DND-41 (cell line): ENCODE data around the gene GAGE12J.
"Not testable (repeated sequence)": the region's sequence is repeated elsewhere in the genome, so short reads cannot be mapped to it uniquely, and the experiment has no call there.

Experiments used
- ATAC-seq: fragments of 200-7000 bp; cut with Tn5 transposase; 3 replicates; pipeline ENCODE4 v1.9.1; 2021; ENCODE audit warnings: low read depth; ENCODE audit not compliant: insufficient read depth
- DNase-seq: peaks from one replicate; pipeline ENCODE4 v3.0.0-alpha.2; 2020
- H2AFZ ChIP-seq: 2 replicates; pipeline ENCODE4 v1.6.0; 2012; ENCODE audit warnings: low read depth, low read length
- H3K27ac ChIP-seq: 2 replicates; pipeline ENCODE4 v1.5.1; 2012; ENCODE audit warnings: low read length, inconsistent platforms
- H3K27me3 ChIP-seq: fragments of 200-600 bp; sonication (generic); 2 replicates; pipeline ENCODE4 v1.6.0; 2012; ENCODE audit warnings: low read length, mild to moderate bottlenecking, inconsistent platforms; ENCODE audit not compliant: insufficient read depth, poor library complexity
- H3K36me3 ChIP-seq: 2 replicates; pipeline ENCODE4 v1.5.1; 2012; ENCODE audit warnings: low read length, inconsistent platforms; ENCODE audit not compliant: insufficient read depth
- H3K4me1 ChIP-seq: 2 replicates; pipeline ENCODE4 v1.5.1; 2012; ENCODE audit warnings: mild to moderate bottlenecking, low read length; ENCODE audit not compliant: insufficient read depth
- H3K4me2 ChIP-seq: 2 replicates; pipeline ENCODE4 v1.6.0; 2012; ENCODE audit warnings: mild to moderate bottlenecking, moderate library complexity, low read length, inconsistent platforms; ENCODE audit not compliant: insufficient read depth
- H3K4me3 ChIP-seq, 2 experiments: fragments of 200-600 bp in 1 of 2; shearing (Covaris generic) in 1 of 2; 2 replicates each; pipeline ENCODE4 v1.5.1; 2012 to 2016; ENCODE audit warnings: inconsistent platforms in 2 of 2, low read length in 2 of 2, mild to moderate bottlenecking in 2 of 2, low read depth in 1 of 2, moderate library complexity in 1 of 2
- H3K79me2 ChIP-seq: 2 replicates; pipeline ENCODE4 v1.6.0; 2012; ENCODE audit warnings: low read length, inconsistent platforms; ENCODE audit not compliant: insufficient read depth
- H3K9ac ChIP-seq: 2 replicates; pipeline ENCODE4 v1.6.0; 2012; ENCODE audit warnings: low read depth, mild to moderate bottlenecking, inconsistent platforms, low read length, moderate library complexity
- H3K9me3 ChIP-seq: 2 replicates; pipeline ENCODE4 v1.5.1; 2012; ENCODE audit warnings: low read length, moderate library complexity, mild to moderate bottlenecking, inconsistent platforms; ENCODE audit not compliant: insufficient read depth, severe bottlenecking
- H4K20me1 ChIP-seq: 2 replicates; pipeline ENCODE4 v1.6.0; 2012; ENCODE audit warnings: low read length; ENCODE audit not compliant: insufficient read depth
- CTCF ChIP-seq: IDR thresholded peaks from 2 replicates; pipeline ENCODE4 v1.5.1; 2012; ENCODE audit warnings: borderline replicate concordance, low read length, moderate library complexity, mild to moderate bottlenecking; ENCODE audit not compliant: poor library complexity, severe bottlenecking; ENCODE audit errors: extremely low read depth
- EZH2 ChIP-seq: IDR thresholded peaks from 3 replicates; pipeline ENCODE4 v1.6.1; 2012; ENCODE audit warnings: borderline replicate concordance, low read depth, mild to moderate bottlenecking, moderate library complexity, low read length, inconsistent platforms; ENCODE audit not compliant: severe bottlenecking

Gene GAGE12J

GRCh38 chrX:49312176-49312575, 9.7 kb upstream of the GAGE12J start:
- H3K27ac ChIP-seq: no peak overlapping the region
- DNase-seq: no peak
- no peaks in the 10 kb centered on the region for H3K27me3 ChIP-seq
- H4K20me1 ChIP-seq: no peaks in the 10 kb centered on the region
- H3K9ac ChIP-seq: no peak overlapping the region
- H3K4me1 ChIP-seq: peaks cover 20% of the 10 kb centered on the region
- H3K4me2 ChIP-seq: no peak overlapping the region
- TF ChIP-seq CTCF: no peak
- no peak for TF ChIP-seq EZH2
- no peaks in the 10 kb centered on the region for H3K9me3 ChIP-seq
- H3K79me2 ChIP-seq: no peaks in the 10 kb centered on the region
- ATAC-seq: no peak
- no peak overlapping the region for H2AFZ ChIP-seq
- H3K36me3 ChIP-seq: no peaks in the 10 kb centered on the region
- H3K4me3 ChIP-seq: no peak overlapping the region

- H2AFZ ChIP-seq: no peak overlapping the region
- no peak overlapping the region for H3K27ac ChIP-seq
- no peak overlapping the region for H3K4me3 ChIP-seq
- no peaks in the 10 kb centered on the region for H3K27me3 ChIP-seq
- no peaks in the 10 kb centered on the region for H3K9me3 ChIP-seq
- H3K4me1 ChIP-seq: no peaks in the 10 kb centered on the region
- no peaks in the 10 kb centered on the region for H4K20me1 ChIP-seq
- no peak for ATAC-seq
- H3K9ac ChIP-seq: no peak overlapping the region
- TF ChIP-seq CTCF: no peak
- TF ChIP-seq EZH2: no peak
- no peaks in the 10 kb centered on the region for H3K79me2 ChIP-seq
- H3K36me3 ChIP-seq: no peaks in the 10 kb centered on the region
- no peak overlapping the region for H3K4me2 ChIP-seq
- no peak for DNase-seq
Observed at GRCh38 chrX:49316085-49316484, 5.8 kb upstream of the GAGE12J start.

GRCh38 chrX:49322266-49322665, 429 bp downstream of the GAGE12J start:
- not testable (repeated sequence) for H4K20me1 ChIP-seq, H3K9ac ChIP-seq, DNase-seq, H3K4me2 ChIP-seq, ATAC-seq, H3K36me3 ChIP-seq, H3K9me3 ChIP-seq, H3K79me2 ChIP-seq, H3K4me3 ChIP-seq, H3K4me1 ChIP-seq, H2AFZ ChIP-seq, H3K27me3 ChIP-seq, H3K27ac ChIP-seq

GRCh38 chrX:49323735-49324134, 1.9 kb downstream of the GAGE12J start:
- not testable (repeated sequence) for H3K9me3 ChIP-seq, H3K79me2 ChIP-seq, DNase-seq, H3K4me2 ChIP-seq, H2AFZ ChIP-seq, H4K20me1 ChIP-seq, H3K36me3 ChIP-seq, H3K4me3 ChIP-seq, H3K4me1 ChIP-seq, H3K27ac ChIP-seq, H3K9ac ChIP-seq, ATAC-seq, H3K27me3 ChIP-seq

GRCh38 chrX:49330421-49330820, 8.6 kb downstream of the GAGE12J start:
- H3K9ac ChIP-seq, H3K4me2 ChIP-seq, H3K79me2 ChIP-seq, H2AFZ ChIP-seq, H3K27me3 ChIP-seq, DNase-seq, H4K20me1 ChIP-seq, H3K4me1 ChIP-seq, H3K9me3 ChIP-seq, ATAC-seq, H3K4me3 ChIP-seq, H3K36me3 ChIP-seq, H3K27ac ChIP-seq: not testable (repeated sequence)

GRCh38 chrX:49331282-49331681, 9.4 kb downstream of the GAGE12J start, which contains the start of gene GAGE13:
Gene GAGE13, plus strand, starts transcription at chrX:49331582. Its CDS starts 1,156 bp downstream, at chrX:49332738.
- H3K27me3 ChIP-seq, H3K4me2 ChIP-seq, H3K9ac ChIP-seq, H3K9me3 ChIP-seq, H3K4me3 ChIP-seq, H3K4me1 ChIP-seq, H2AFZ ChIP-seq, H3K27ac ChIP-seq, DNase-seq, ATAC-seq, H3K36me3 ChIP-seq, H4K20me1 ChIP-seq, H3K79me2 ChIP-seq: not testable (repeated sequence)

GRCh38 chrX:49331841-49332240, 10.0 kb downstream of the GAGE12J start:
- H2AFZ ChIP-seq: not testable (repeated sequence)

More at GRCh38 chrX:49331841-49332240, 10.0 kb downstream of the GAGE12J start:
- H3K27ac ChIP-seq, H3K4me1 ChIP-seq, H3K79me2 ChIP-seq, H3K36me3 ChIP-seq, H3K9me3 ChIP-seq, H3K4me3 ChIP-seq, H3K27me3 ChIP-seq, ATAC-seq, H4K20me1 ChIP-seq, H3K4me2 ChIP-seq, DNase-seq, H3K9ac ChIP-seq: not testable (repeated sequence)
